Endometrial microvascular endothelial cells (primary cell): Measurements from ENCODE around the gene OVCH2. TPM values are rescaled to one million over a fixed set of nuclear protein-coding genes. Genes with fewer than 3 reads are reported as not detected.
"Not testable (repeated sequence)": the region's sequence is repeated elsewhere in the genome, so short reads cannot be mapped to it uniquely, and the experiment has no call there.

Experiments used
- in situ Hi-C: cut with HindIII; loops from 2 replicates; pipeline ENCODE4 v1.10.0; 2017; ENCODE audit warnings: low sequenced_read_pairs, low pct_unique_long_range_greater_than_20kb; ENCODE audit errors: inconsistent ontology term
- total RNA-seq: library from RNA; depleted of rRNA; stranded (reverse); fragments of >200 nt; gene quantifications from one replicate; pipeline ENCODE4 v1.2.3, GENCODE V29; 2015; ENCODE audit errors: inconsistent ontology term

Gene OVCH2
- total RNA-seq, result not detected

- in situ Hi-C loops, result no loop called here
Measured at GRCh38 chr11:7706377-7706776, at the start of gene OVCH2. TSS of gene OVCH2 (minus strand) at chr11:7706477. CDS start at chr11:7706394, 83 bp downstream.

- in situ Hi-C loops, result no loop called here
Measured at GRCh38 chr11:7749456-7749855, 43.2 kb upstream of the OVCH2 start.

GRCh38 chr11:7734767-7735166 lies 28.5 kb upstream of the OVCH2 start:
- in situ Hi-C loops, result not testable (repeated sequence)

- in situ Hi-C loops, result no loop called here
Measured at GRCh38 chr11:7714786-7715185, 8.5 kb upstream of the OVCH2 start.

GRCh38 chr11:7703740-7704139 lies 2.5 kb downstream of the OVCH2 start:
- in situ Hi-C loops, result no loop called here

GRCh38 chr11:7696424-7696823 lies 9.9 kb downstream of the OVCH2 start:
- in situ Hi-C loops, result no loop called here

GRCh38 chr11:7694235-7694634 lies 12.0 kb downstream of the OVCH2 start:
- in situ Hi-C loops, result no loop called here

- in situ Hi-C loops, result no loop called here
Measured at GRCh38 chr11:7692426-7692825, 13.9 kb downstream of the OVCH2 start.

- in situ Hi-C loops, result no loop called here
Measured at GRCh38 chr11:7691759-7692350, 14.4 kb downstream of the OVCH2 start.

- in situ Hi-C loops, result no loop called here
Measured at GRCh38 chr11:7690648-7691047, 15.6 kb downstream of the OVCH2 start.

- in situ Hi-C loops, result no loop called here
Measured at GRCh38 chr11:7689239-7689638, 17.0 kb downstream of the OVCH2 start.

GRCh38 chr11:7688238-7688826 lies 17.9 kb downstream of the OVCH2 start:
- in situ Hi-C loops, result no loop called here

- in situ Hi-C loops, result no loop called here
Measured at GRCh38 chr11:7687386-7687785, 18.9 kb downstream of the OVCH2 start.

- in situ Hi-C loops, result no loop called here
Measured at GRCh38 chr11:7686761-7687160, 19.5 kb downstream of the OVCH2 start.

- in situ Hi-C loops, result no loop called here
Measured at GRCh38 chr11:7683571-7683970, 22.7 kb downstream of the OVCH2 start.

- in situ Hi-C loops, result no loop called here
Measured at GRCh38 chr11:7677796-7678201, 28.5 kb downstream of the OVCH2 start.

- in situ Hi-C loops, result no loop called here
Measured at GRCh38 chr11:7677071-7677470, 29.2 kb downstream of the OVCH2 start.

GRCh38 chr11:7675631-7676030 lies 30.6 kb downstream of the OVCH2 start:
- in situ Hi-C loops, result no loop called here

- in situ Hi-C loops, result no loop called here
Measured at GRCh38 chr11:7673724-7674434, 32.4 kb downstream of the OVCH2 start.

GRCh38 chr11:7672960-7673723 lies 33.1 kb downstream of the OVCH2 start, which contains the start of gene CYB5R2:
TSS of gene CYB5R2 (minus strand) at chr11:7673500. CDS start at chr11:7672825, 675 bp downstream.
- in situ Hi-C loops, result no loop called here
